SK-N-SH (cell line): ENCODE results near the gene CADM3. TPM values are rescaled to one million over a fixed set of nuclear protein-coding genes. Genes with fewer than 3 reads are reported as not detected.

Source experiments
- CTCF ChIA-PET: fragments of 300-600, 350-600 bp; formaldehyde crosslinking; extraction: SDS; loops from one replicate; lab custom pipeline; 2021; lab: Yijun Ruan, JAX
- POLR2A ChIA-PET: fragments of 350-600 bp; sonication (Branson Sonifier 250); formaldehyde crosslinking; extraction: SDS; loops from one replicate; lab custom pipeline; 2020; ENCODE audit warnings: antibody characterized with exemption, inconsistent platforms; lab: Yijun Ruan, JAX
- DNase-seq: peaks from one replicate; pipeline ENCODE4 v3.0.0; 2012
- H2AFZ ChIP-seq: fragments of 200-600 bp; sonication (generic); 2 replicates; pipeline ENCODE4 v1.8.1; 2016; ENCODE audit warnings: antibody characterized with exemption, mild to moderate bottlenecking, low read depth
- H3F3A ChIP-seq: fragments of 200-600 bp; sonication (generic); replicated peaks from 2 replicates; pipeline ENCODE3; 2016; ENCODE audit warnings: antibody characterized with exemption, mild to moderate bottlenecking; ENCODE audit not compliant: insufficient read depth
- H3K27ac ChIP-seq, 2 experiments: fragments of 200-500 bp in 1 of 2; fragments of 200-600 bp in 1 of 2; sonication (Bioruptor generic) in 1 of 2; sonication (generic), shearing (Covaris generic) in 1 of 2; 2 replicates each; pipeline versions ENCODE4 v1.5.1 to v1.6.1; 2014 to 2016; ENCODE audit warnings: low read depth in 2 of 2, inconsistent platforms in 1 of 2, low read length in 1 of 2, mild to moderate bottlenecking in 1 of 2, mixed read lengths in 1 of 2
- H3K27me3 ChIP-seq: fragments of 200-600 bp; sonication (generic), shearing (Covaris generic); 2 replicates; pipeline ENCODE4 v1.6.1; 2016; ENCODE audit warnings: mixed run types; ENCODE audit not compliant: insufficient read depth
- H3K36me3 ChIP-seq, 2 experiments: fragments of 200-500 bp in 1 of 2; fragments of 200-600 bp in 1 of 2; sonication (Bioruptor generic) in 1 of 2; sonication (generic) in 1 of 2; replicated peaks in 1 of 2; 2 replicates each; pipeline versions ENCODE3 to v1.5.1; 2014 to 2016; ENCODE audit warnings: low read length in 1 of 2, mild to moderate bottlenecking in 1 of 2; ENCODE audit not compliant: insufficient read depth in 2 of 2, control insufficient read depth in 1 of 2
- H3K4me1 ChIP-seq, 2 experiments: fragments of 200-500 bp in 1 of 2; fragments of 200-600 bp in 1 of 2; sonication (Bioruptor generic) in 1 of 2; sonication (generic), shearing (Covaris generic) in 1 of 2; 2 replicates each; pipeline versions ENCODE4 v1.5.1 to v1.6.1; 2014 to 2016; ENCODE audit warnings: low read depth in 1 of 2, low read length in 1 of 2, mixed run types in 1 of 2; ENCODE audit not compliant: insufficient read depth in 2 of 2, control insufficient read depth in 1 of 2
- H3K4me2 ChIP-seq: fragments of 200-600 bp; sonication (generic), shearing (Covaris generic); 2 replicates; pipeline ENCODE4 v1.6.1; 2017; ENCODE audit warnings: mixed run types
- H3K4me3 ChIP-seq, 2 experiments: fragments of 200-500 bp in 1 of 2; fragments of 200-600 bp in 1 of 2; sonication (Bioruptor generic) in 1 of 2; sonication (generic), shearing (Covaris generic) in 1 of 2; 2 replicates each; pipeline versions ENCODE4 v1.5.1 to v1.8.1; 2014 to 2016; ENCODE audit warnings: low read depth in 2 of 2, inconsistent platforms in 1 of 2, low read length in 1 of 2, mild to moderate bottlenecking in 1 of 2, mixed read lengths in 1 of 2, moderate library complexity in 1 of 2
- H3K79me2 ChIP-seq: fragments of 200-600 bp; sonication (generic); 2 replicates; pipeline ENCODE4 v1.8.1; 2017; ENCODE audit warnings: mild to moderate bottlenecking; ENCODE audit not compliant: insufficient read depth
- H3K9ac ChIP-seq: fragments of 200-600 bp; sonication (generic); 2 replicates; pipeline ENCODE4 v1.6.1; 2017; ENCODE audit warnings: mixed run types
- H3K9me2 ChIP-seq: fragments of 200-600 bp; sonication (generic); 2 replicates; pipeline ENCODE4 v1.6.1; 2017; ENCODE audit warnings: mixed run types
- H3K9me3 ChIP-seq: fragments of 200-600 bp; sonication (generic); 2 replicates; pipeline ENCODE4 v1.6.1; 2017; ENCODE audit warnings: mixed run types, mild to moderate bottlenecking, moderate library complexity
- H4K20me1 ChIP-seq: fragments of 200-600 bp; sonication (generic); 2 replicates; pipeline ENCODE4 v1.6.1; 2017; ENCODE audit warnings: mild to moderate bottlenecking, mixed run types; ENCODE audit not compliant: insufficient read depth
- CHD2 ChIP-seq: fragments of 150-350 bp; IDR thresholded peaks from 2 replicates; pipeline ENCODE4 v1.6.1; 2018; ENCODE audit warnings: low read length; ENCODE audit not compliant: partially characterized antibody
- FOXJ3 ChIP-seq: sonication (generic); formaldehyde crosslinking; IDR thresholded peaks from 2 replicates; pipeline ENCODE4 v1.5.1; 2020; ENCODE audit warnings: mild to moderate bottlenecking, missing genetic modification reagents
- FOXM1 ChIP-seq: IDR thresholded peaks from 2 replicates; pipeline ENCODE4 v1.4.0; 2012; ENCODE audit warnings: low read depth, mild to moderate bottlenecking
- MEF2A ChIP-seq: IDR thresholded peaks from 2 replicates; pipeline ENCODE4 v1.4.0; 2012; ENCODE audit warnings: low read depth, borderline replicate concordance
- MXI1 ChIP-seq: IDR thresholded peaks from 2 replicates; pipeline ENCODE4 v1.6.1; 2012; ENCODE audit warnings: mild to moderate bottlenecking, low read depth, low read length, improper control_type of control experiment
- NFIC ChIP-seq: IDR thresholded peaks from 2 replicates; pipeline ENCODE4 v1.4.0; 2012; ENCODE audit warnings: borderline replicate concordance
- POLR2AphosphoS5 ChIP-seq: IDR thresholded peaks from 2 replicates; pipeline ENCODE4 v1.6.1; 2012; ENCODE audit warnings: low read depth, low read length
- RAD21 ChIP-seq: IDR thresholded peaks from 2 replicates; pipeline ENCODE4 v1.6.1; 2012; ENCODE audit warnings: mild to moderate bottlenecking, low read length
- RCOR1 ChIP-seq: fragments of 150-350 bp; IDR thresholded peaks from 2 replicates; pipeline ENCODE4 v1.6.1; 2017; ENCODE audit warnings: antibody characterized with exemption, low read length
- RFX5 ChIP-seq: IDR thresholded peaks from 2 replicates; pipeline ENCODE4 v1.6.1; 2012; ENCODE audit warnings: mild to moderate bottlenecking, improper control_type of control experiment, low read length
- SIN3A ChIP-seq: IDR thresholded peaks from 2 replicates; pipeline ENCODE4 v1.6.1; 2012; ENCODE audit warnings: low read depth, mild to moderate bottlenecking, low read length, moderate library complexity, borderline replicate concordance
- TEAD4 ChIP-seq: IDR thresholded peaks from 2 replicates; pipeline ENCODE4 v1.4.0; 2012; ENCODE audit warnings: mild to moderate bottlenecking, borderline replicate concordance; ENCODE audit not compliant: insufficient read depth
- ZBTB33 ChIP-seq: IDR thresholded peaks from 2 replicates; pipeline ENCODE4 v1.4.0; 2012; ENCODE audit warnings: low read depth, borderline replicate concordance
- WGBS: methylation state at CpG from one replicate; pipeline ENCODE4 v1.1.6; 2017; ENCODE audit warnings: low lambda C conversion rate; 5-methylcytosine and 5-hydroxymethylcytosine counted together
- polyA plus RNA-seq, 3 experiments: library from polyadenylated mRNA; depleted of rRNA; stranded (reverse); fragments of >200 nt; gene quantifications; 2 replicates each; pipeline ENCODE4 v1.2.3, GENCODE V29; 2012
- TF ChIP-seq, protein P1 (sequence below): IDR thresholded peaks from 2 replicates; pipeline ENCODE4 v1.6.1; 2012; ENCODE audit warnings: mild to moderate bottlenecking, low read depth, low read length, moderate library complexity
- TF ChIP-seq, protein P2 (sequence below): IDR thresholded peaks from 2 replicates; pipeline ENCODE4 v1.4.0; 2012; ENCODE audit warnings: low read depth

Gene CADM3
- polyA plus RNA-seq, 1 of the 3 experiments (the other 2 are of a cell fraction): 0.94 TPM

DNA sequence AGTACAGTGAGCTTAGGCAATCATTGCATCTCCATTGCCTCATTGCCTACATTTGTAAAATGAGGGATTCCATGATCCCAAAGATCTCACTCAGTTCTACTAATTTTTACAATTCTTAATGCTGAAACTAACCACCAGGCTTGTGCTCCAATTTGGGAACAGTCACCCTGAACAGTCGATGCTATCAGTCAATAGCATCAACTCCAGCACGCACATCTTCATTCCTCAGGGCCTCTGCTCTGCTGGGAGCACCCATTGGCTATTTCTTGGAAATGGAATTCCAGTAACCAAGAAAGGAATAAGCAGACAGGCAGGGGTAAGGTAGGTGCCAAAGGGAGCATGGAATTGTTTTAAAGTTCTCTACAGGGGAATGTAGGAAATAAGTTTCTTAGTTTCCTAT lies 19.0 kb downstream of the CADM3 start:
- no peak for TF ChIP-seq TEAD4
- TF ChIP-seq RAD21: no peak
- no peak for TF ChIP-seq MEF2A
- no peak for TF ChIP-seq SIN3A
- no peak for TF ChIP-seq FOXM1
- TF ChIP-seq FOXJ3 (CRISPR knock-in tag): no peak
- no peak for TF ChIP-seq ZBTB33
- TF ChIP-seq CHD2: no peak
- no peak for TF ChIP-seq MXI1
- no peak for TF ChIP-seq NFIC
- TF ChIP-seq, protein P1, sequence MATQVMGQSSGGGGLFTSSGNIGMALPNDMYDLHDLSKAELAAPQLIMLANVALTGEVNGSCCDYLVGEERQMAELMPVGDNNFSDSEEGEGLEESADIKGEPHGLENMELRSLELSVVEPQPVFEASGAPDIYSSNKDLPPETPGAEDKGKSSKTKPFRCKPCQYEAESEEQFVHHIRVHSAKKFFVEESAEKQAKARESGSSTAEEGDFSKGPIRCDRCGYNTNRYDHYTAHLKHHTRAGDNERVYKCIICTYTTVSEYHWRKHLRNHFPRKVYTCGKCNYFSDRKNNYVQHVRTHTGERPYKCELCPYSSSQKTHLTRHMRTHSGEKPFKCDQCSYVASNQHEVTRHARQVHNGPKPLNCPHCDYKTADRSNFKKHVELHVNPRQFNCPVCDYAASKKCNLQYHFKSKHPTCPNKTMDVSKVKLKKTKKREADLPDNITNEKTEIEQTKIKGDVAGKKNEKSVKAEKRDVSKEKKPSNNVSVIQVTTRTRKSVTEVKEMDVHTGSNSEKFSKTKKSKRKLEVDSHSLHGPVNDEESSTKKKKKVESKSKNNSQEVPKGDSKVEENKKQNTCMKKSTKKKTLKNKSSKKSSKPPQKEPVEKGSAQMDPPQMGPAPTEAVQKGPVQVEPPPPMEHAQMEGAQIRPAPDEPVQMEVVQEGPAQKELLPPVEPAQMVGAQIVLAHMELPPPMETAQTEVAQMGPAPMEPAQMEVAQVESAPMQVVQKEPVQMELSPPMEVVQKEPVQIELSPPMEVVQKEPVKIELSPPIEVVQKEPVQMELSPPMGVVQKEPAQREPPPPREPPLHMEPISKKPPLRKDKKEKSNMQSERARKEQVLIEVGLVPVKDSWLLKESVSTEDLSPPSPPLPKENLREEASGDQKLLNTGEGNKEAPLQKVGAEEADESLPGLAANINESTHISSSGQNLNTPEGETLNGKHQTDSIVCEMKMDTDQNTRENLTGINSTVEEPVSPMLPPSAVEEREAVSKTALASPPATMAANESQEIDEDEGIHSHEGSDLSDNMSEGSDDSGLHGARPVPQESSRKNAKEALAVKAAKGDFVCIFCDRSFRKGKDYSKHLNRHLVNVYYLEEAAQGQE: no peak
- TF ChIP-seq POLR2AphosphoS5: no peak
- TF ChIP-seq RCOR1: no peak
- TF ChIP-seq, protein P2, sequence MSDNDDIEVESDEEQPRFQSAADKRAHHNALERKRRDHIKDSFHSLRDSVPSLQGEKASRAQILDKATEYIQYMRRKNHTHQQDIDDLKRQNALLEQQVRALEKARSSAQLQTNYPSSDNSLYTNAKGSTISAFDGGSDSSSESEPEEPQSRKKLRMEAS: no peak
- no peak for TF ChIP-seq RFX5
- TF ChIP-seq, all 33 proteins: peak for 0
- no peak overlapping the region for H3K4me3 ChIP-seq
- H3K4me1 ChIP-seq: no peaks in the 10 kb centered on the region
- no peak overlapping the region for H3K4me2 ChIP-seq
- DNase-seq: no peak
- 17% methylated on average over 2 of the region's 2 CpGs for WGBS
- no peak overlapping the region for H2AFZ ChIP-seq
- no peak overlapping the region for H3K27ac ChIP-seq
- H3K9me2 ChIP-seq: no peaks in the 10 kb centered on the region
- no peaks in the 10 kb centered on the region for H3F3A ChIP-seq
- H3K9me3 ChIP-seq: no peaks in the 10 kb centered on the region
- H3K36me3 ChIP-seq: no peaks in the 10 kb centered on the region
- ChIA-PET POLR2A (no interaction called here), CTCF (no interaction called here)
- no peaks in the 10 kb centered on the region; the same call in 1 of the 2 replicates for H3K27me3 ChIP-seq
- no peaks in the 10 kb centered on the region for H3K79me2 ChIP-seq
- H4K20me1 ChIP-seq: no peaks in the 10 kb centered on the region
- no peak overlapping the region for H3K9ac ChIP-seq
